HPDE6-E6E7 (cell line): ENCODE measurements around the gene TIMP2.
"Not testable (repeated sequence)": the region's sequence is repeated elsewhere in the genome, so short reads cannot be mapped to it uniquely, and the experiment has no call there.

Experiments used
- DNase-seq: peaks from one replicate; pipeline ENCODE4 v3.0.0; 2011; ENCODE audit warnings: missing footprints; ENCODE audit errors: extremely low spot score

Gene TIMP2

DNA sequence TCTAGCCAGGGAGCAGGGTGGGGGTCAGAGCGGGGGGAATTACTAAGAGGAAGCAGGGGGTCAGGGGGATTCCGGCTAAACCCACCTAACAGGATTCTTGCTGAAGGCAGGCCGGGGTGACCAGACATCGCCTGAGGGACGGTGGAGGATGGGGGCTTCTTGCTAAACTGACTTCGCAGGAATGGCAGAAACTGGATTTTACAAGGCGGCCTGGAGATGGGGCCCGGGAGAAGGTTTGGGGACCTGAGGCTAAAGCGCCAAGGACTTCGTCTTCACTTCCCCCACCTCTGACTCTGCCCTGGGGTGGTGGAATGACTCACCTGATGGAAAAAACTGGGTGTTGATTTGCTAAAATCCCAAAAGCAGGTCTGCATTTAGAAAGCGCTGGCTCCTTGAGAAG is 31.1 kb upstream of the TIMP2 start:
- no peak for DNase-seq

DNA sequence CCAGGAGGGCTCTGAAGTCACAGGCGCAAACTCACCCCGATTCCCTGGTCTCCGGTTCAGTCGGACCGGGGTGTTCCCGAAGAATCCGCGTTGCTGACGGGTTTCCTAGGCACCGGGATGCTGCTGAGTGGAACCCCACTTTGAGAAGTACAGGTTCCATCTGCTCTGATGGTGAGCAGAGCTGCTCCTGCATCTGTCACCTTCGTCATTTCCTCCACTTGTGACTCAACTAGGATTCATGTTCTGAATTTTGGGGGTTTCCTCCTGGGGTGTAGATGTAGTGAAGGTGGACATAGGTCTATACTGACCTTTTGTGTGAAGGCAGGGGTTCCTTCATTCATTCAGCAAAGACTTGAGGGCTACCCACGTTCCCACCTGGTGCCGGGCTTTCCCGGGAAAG is 29.5 kb upstream of the TIMP2 start:
- DNase-seq = no peak

DNA sequence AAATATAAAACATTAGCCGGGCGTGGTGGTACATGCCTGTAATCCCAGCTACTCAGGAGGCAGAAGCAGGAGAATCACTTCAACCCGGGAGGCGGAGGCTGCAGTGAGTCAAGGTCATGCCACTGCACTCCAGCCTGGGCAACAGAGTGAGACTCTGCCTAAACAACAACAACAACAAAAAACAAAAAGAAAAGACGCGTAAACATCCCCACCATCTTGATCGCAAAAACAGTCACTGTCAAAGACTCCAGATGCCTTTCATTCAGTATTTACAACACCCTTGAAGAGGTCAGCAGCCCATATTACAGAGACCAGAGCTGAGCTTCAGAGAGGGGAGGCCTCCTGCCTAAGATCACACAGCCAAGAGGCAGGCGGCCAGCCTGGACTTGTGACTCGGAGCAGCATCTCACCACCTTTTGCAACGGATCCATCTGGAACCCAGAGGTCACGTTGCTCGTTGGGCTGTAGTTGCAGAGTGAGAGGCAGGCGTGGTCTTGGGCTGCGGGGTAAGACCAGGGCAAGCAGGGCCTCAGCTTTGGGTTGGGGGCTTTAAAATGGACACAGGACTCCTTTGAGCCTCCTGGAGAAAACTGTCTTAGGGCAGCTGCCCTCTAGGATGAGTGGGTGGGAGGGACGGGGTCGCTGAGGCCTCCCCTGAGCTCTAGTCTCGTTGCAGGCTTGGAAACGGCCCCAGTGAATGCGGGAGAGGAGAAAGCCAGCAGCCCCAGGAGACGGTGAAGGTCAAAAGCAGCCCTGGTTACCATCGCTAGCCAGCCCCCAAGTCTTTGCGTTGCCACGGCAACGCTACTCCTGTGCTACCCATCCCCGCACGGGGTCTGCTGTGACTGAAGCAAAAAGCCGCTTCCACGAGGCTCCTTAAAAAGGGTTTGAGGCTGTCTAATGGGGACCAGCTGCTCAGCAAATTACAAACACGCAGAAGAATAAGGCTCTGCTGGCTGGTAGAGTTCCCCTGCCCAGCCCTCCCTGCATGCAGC is 28.5 kb upstream of the TIMP2 start:
- no peak for DNase-seq

DNA sequence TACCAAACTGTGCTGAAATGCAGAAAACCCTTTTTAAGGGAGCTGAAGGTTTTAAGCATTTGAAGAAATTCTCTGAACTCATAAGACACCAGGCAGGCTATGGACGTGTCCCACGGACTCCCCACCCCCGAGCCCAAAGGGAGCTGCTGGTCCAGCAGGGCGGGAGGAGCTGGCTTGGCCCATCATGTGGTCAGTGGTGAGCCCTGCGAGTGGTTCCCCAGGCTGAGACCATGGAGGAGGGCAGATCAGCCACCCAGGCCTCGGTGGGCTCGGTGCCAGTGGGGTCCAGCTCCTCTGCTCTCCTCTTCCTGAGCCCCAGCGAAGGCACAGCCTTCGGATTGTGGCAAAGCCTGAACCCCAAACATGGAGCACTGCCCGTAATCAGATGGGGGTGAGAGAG is 27.5 kb upstream of the TIMP2 start:
- DNase-seq = no peak

DNA sequence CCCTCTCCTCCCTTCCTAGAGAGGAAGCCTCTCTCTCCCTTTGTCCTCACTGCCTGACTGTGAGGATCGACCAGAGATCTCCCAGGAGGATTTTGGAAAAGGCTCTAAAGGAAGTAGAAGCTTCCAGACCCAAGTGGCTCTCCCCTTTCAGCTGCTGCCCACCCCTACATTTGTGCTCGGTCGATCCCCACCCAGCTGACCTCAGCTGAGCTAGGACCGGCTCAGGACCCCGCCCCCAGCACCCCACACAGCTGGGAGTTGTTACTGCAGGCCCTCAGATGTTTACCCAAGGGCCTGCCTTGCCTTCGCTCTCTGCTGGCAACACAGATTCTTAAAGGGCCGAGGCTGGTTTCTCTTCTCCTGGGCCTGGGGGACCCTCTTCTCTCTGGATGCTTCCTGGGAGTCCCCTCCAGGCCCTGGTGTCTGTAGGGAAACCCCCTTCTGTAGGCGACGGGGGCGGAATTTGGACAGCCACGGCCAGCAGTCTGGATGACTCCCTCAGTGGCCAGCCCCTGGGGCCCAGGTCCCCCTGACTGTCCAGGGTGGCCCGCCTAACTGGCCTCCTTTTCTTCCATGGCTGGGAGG is 26.9 kb upstream of the TIMP2 start:
- no peak for DNase-seq

DNA sequence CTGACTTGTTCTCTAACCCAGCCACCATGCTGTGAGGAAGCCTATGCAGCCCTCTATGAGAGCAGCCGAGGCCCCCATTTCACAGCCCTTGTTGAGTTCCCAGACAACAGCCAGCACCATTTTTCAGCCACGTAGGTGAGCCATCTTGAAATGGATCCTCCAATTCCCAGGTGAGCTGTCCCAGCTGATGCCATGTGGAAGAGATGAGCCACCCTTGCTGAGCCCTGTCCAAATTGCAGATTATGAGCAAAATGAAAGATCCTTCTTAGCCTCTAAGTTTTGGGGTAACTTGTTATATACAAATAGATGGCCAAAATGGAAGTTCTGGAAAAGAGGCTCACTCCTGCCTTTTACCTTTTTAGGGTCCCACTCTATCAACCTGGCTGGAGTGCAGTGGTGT is 25.7 kb upstream of the TIMP2 start:
- DNase-seq = no peak

DNA sequence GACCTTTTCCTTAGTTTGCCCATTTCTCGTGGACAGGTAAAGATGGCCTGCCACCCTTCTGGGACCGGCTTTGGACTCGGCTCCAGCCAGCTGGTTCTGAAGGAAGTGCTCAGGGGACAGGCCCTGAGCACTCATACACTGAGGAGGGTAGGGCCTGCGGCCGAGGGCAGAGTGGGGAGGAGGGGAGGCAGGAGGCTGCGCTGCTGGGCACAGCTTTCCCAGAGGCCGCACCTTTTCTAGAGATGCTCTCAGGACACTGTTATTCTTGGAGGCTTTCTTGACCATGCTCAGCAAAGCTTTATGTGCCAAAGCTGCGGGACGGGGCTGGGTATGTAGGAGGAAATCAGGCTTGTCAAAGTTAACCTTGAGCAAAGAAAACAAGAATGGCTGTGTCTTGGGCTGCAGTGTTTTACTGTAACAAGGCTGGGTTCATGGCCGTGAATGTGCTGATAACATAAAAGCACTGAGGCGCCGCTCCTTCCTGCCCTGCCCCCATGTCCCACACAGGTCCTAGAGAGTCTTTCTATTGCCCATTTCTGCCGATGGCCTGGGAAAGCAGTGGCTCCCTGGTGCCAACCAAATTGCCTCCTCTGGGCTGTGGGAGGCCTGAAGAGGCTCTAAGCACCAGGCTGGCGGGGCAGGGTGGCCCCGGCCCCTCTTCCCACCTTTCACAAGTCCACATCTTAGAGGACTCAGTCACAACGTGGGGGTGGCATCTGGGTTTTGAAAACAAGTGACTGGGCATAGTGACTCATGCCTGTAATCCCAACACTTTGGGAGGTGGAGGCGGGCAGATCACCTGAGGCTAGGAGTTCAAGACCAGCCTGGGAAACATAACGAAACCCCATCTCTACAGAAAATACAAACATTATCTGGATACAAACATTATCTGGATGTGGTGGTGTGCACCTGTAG is 22.3 kb upstream of the TIMP2 start:
- no peak for DNase-seq

DNA sequence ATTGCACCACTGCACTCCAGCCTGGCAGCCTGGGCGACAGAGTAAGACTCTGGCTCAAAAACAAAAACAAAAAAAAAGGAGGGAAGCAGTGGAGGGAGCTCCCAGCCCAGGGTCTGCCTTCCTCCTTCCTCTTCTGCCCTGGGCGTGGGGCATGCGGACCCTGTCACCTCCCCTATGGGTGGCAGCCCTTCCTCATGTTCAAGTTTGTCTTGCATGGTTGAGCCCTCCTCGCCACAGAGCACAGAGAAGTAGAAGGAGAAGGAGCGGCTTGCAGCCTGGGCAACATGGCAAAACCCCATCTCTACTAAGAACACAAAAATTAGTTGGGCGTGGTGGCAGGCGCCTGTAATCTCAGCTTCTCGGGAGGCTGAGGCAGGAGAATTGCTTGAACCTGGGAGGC is 21.4 kb upstream of the TIMP2 start:
- DNase-seq = no peak

DNA sequence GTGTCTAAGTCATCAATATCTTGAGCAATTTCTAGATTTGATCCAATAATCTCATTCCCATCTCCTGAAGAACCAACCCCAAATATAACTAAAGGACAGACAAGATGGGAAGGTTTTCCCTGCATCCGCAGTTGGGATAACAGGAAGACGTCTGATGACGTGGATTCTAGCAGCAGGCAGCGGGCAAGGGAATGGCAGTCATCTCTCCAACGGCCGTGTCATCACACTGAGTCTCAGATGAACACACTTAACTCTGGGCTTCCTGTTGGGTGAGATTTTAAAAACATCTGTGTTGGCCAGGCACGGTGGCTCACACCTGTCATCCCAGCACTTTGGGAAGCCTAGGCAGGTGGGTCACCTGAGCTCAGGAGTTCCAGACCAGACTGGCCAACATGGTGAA is 20.9 kb upstream of the TIMP2 start:
- no peak for DNase-seq

DNA sequence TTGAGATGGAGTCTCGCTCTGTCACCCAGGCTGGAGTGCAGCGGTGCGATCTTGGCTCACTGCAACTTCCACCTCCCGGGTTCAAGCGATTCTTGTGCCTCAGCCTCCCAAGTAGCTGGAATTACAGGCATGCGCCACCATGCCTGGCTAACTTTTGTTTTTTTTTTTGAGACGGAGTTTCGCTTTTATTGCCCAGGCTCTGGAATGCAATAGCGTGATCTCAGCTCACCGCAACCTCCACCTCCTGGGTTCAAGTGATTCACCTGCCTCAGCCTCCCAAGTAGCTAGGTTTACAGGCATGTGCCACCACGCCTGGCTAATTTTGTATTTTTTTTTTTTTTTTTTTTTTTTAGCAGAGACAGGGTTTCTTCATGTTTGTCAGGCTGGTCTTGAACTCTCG is 20.3 kb upstream of the TIMP2 start:
- DNase-seq = not testable (repeated sequence)

DNA sequence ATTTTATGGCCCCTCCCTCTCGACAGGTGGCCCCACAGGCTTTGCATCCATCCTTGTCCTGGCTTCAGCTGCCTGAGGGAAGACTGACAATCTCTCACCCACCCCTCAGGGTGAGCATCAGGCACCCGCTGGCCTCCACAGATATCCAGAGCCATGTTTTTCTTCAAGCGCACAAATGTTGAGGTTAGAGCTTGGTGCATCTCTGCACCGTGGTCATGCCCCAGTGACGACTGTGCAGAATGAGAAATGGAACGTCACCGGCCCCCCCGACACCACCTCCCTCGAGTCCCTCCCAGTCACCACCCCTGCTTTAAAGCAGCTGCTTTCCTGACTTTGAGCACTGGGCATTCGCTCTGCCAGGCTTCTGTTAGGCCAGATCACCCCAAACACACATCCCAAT is 19.8 kb upstream of the TIMP2 start:
- no peak for DNase-seq

DNA sequence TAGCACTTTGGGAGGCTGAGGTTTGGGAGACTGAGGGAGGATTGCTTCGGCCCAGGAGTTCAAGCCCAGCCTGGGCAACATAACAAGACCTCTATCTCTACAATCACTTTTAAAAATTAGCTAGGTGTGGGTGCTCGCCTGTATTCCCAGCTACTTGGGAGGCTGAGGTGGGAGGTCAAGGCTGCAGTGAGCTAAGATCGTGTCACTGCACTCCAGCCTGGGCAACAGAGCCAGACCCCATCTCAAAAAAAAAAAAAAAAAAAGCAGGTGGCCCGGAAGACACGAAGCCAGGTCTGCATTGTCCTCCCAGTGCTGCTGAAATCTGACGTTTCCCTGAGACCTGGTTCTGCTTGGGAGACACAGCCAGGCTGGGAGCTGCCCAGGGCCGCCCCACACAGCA is 18.8 kb upstream of the TIMP2 start:
- DNase-seq = no peak

DNA sequence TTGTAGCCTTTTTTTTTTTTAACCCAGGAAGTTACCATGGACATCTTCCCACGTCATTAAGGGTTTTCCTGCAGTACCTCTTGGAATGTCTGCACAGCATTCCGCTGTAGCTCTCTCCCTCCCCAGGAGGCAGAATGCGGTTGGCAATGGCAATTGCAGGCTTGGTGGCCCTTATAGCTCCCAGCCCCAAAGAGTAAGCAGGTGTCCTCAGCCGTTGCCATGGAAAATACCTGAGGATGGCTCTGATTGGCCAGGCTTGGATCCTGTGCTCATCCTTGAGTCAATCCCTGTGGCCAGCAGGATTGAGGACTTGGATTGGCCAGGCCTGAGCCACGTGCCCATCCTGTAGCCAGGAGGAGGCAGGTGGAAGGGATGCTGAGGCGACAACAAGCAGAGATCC is 15.5 kb upstream of the TIMP2 start:
- no peak for DNase-seq

DNA sequence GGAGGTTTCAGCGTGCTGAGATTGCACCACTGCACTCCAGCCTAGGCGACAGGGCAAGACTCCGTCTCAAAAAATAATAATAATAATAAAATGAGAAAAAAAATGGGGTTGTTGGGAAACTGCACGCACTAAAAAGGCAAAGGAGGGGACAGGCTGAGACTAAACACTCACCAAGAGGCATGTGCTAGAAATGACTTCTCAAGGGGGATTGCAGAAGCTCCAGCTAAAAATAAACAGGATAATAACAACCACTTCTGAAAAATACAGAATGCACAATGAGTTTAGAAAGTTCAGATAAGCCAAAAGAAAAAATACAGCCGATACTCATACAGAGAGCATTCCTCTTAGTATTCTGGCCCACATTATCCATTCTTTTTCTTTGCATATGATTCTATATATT is 15.1 kb upstream of the TIMP2 start:
- no peak for DNase-seq

DNA sequence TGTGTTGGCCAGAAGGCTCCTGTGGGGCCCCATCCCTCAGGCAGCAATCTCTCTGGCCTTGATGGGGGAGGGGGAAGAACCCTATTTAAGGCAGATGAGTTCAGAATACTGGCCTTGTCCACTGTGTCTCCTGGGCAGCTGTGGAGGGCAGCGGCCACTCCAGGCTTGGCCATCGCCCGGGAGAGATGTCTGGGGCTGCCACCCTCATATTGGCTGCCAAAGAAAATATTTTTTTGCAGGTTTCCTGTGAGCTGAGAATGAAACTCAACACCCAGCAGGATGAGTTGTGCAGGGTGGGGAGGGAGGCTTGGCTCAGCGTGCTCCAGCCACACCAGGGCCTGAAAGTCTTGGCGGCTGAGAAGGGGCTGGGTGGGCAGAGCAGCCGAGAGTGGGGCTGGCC is 14.4 kb upstream of the TIMP2 start:
- no peak for DNase-seq

DNA sequence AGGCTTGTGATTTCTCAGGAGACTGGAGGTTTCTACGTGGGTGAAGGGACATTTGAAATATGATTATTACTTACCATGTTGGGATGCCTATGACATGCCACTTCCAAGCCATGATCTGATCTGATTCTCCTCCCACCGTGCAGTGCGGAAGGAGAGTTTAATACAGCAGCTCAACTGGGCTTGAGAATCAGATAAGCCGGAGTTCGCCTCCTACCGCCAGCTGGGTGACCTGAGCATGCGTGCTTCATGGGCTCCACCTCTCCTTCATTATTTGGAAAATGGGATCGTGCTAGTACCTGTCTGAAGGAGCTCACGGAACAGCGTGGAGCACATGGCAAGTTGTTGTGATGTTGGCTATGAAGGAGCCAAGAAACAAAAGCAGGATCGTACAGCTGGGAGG is 12.4 kb upstream of the TIMP2 start:
- no peak for DNase-seq

DNA sequence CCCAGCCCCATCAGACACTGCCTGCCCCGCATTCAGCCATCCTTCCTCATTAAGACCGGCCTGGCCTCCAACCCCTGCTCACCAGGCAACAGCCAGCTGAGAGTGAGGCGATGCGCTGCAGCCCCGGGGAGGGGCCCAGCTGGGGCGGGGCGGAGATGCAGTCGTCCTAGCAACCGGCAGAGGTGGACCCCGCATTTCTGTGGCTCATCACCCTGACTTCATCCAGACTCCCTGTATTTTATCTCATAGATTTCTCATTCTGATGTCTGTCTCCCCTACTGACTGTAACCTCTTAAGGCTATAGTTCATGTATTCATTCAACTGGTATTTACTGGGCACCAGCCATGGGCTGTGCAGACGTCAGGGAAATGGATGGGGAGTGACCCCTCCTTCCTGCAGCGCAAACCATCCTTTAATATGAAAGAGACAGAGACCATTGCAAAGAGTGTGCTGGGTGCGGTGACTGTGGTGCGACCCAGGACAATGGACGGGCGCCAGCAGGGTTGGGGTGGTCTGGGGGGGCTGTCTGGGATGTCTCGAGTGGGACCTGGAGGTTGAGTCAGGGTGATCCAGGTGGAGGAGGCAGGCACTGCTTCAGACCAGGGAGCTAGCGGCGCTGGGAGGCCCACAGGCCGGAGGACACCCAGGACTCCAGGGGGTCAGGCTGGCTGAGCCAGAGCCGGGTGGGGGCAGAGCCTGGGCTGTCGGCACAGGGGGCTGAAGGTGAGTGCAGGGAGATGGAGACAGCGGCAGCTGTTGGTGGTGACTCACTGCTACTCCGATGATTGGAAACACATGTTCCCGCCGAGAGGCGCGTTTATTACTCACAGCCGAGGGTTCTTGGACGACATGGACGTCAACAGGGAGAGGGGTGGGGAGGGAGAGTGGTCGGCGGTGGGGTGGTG is 10.5 kb upstream of the TIMP2 start:
- DNase-seq = peak; percentile 82

DNA sequence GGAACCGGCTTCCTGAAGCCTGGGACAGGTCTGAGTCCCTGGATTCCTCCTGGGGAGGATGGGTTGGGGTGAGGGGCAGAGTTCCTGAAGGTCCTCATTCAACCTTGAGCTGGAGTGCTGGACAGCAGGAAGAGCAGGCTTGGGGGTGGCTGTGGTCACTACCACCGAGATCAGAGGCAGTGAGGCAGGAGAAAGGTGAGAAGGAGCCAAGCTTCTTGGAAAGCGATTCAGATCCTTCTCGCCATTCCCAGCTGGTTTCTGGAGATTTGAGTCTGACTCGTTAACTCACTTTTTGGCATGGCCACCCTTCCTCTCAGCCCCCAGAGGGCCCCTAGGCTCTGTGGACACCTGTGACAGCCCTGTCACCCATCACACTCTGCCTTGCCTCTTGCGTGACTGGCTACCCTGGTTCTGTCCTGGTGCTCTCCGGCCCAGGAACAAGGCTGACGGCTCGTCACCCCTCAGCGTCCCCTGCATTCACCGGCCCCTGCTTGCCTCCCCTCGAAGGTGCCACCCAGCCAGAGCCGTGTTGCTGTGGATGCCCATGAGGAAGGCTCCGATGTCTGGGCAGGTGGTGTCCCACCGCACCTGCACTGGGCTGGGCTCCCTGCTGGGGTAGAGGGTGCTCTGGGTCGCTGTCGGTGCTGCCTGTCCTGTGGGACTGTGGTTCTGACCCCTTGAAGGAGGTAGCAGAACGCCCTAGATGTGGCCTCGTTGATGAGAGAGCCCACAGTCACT is 9.7 kb upstream of the TIMP2 start:
- DNase-seq = no peak

DNA sequence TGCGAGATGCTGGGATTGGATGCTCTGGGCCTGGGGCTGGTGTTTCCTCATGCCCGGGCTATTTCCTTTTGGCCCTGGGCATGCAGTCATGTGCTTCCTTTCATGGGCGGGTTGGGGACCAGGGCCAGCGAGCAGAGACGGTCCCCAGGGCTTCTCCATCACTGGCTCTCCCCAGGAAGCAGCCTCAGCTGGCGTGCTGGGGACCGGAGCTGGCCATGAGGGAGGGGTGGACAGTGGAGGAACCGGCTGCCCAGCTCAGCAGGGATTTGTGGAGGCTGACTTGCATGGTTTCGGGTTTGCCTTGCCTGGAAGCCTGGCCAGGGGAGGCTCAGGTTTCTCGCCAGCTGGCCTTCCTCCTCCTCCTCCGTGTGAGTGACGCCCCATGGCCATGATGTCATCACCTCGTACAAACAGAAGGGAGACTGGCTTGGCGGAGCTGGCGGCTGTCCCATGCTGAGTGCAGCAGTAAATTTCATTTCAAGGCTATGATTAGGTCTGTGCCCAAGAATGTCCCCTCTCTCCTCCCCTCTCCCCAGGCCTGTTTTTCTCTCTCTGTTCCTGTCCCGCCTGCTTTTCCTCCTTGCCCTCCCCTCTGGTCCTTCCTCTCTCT is 8.9 kb upstream of the TIMP2 start:
- DNase-seq = peak; percentile 76
